Suprapubic skin (tissue), 3 donors: ENCODE measurements around the gene GLG1.

Source experiments
- EP300 ChIP-seq: sonication (generic); formaldehyde crosslinking; IDR thresholded peaks from one replicate; pipeline ENCODE4 v1.6.1; 2017; ENCODE audit warnings: antibody characterized with exemption
- TF ChIP-seq, protein P1 (sequence below), 2 donors: fragments of 200-600 bp in 1 of 2; fragments of 450-650 bp in 1 of 2; sonication (generic) in 1 of 2; IDR thresholded peaks; one replicate each; pipeline ENCODE4 v1.5.1; 2016 to 2019; ENCODE audit warnings: antibody characterized with exemption in 2 of 2, mild to moderate bottlenecking in 1 of 2, moderate library complexity in 1 of 2

DNA sequence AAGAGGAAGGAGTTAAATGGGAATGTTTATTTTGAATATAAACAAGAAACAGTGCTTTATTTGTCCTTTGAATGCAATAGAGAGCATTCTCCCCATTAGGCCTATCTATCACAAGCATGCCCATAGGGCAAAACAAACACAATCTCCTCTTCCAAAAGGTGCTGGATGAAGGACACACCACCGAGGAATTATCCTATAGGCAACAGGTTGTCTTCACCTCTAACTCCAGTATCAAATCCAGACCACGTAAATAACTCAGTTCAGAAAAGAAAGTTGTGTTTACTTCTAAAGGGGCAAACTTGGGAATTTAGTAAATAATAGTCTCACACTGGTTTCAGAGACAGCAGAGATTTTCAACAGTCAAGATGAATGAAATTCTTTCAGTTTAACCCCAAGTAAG is 101.9 kb downstream of the GLG1 start:
- TF ChIP-seq, protein P1, sequence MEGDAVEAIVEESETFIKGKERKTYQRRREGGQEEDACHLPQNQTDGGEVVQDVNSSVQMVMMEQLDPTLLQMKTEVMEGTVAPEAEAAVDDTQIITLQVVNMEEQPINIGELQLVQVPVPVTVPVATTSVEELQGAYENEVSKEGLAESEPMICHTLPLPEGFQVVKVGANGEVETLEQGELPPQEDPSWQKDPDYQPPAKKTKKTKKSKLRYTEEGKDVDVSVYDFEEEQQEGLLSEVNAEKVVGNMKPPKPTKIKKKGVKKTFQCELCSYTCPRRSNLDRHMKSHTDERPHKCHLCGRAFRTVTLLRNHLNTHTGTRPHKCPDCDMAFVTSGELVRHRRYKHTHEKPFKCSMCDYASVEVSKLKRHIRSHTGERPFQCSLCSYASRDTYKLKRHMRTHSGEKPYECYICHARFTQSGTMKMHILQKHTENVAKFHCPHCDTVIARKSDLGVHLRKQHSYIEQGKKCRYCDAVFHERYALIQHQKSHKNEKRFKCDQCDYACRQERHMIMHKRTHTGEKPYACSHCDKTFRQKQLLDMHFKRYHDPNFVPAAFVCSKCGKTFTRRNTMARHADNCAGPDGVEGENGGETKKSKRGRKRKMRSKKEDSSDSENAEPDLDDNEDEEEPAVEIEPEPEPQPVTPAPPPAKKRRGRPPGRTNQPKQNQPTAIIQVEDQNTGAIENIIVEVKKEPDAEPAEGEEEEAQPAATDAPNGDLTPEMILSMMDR (IDR thresholded peaks at IDR 0.05): no peak
- no peak for TF ChIP-seq EP300
